MM.1S (cell line): Measurements from ENCODE around the gene DGKI.

Experiments
- CTCF ChIP-seq: fragments of 300-600 bp; sonication (generic); IDR thresholded peaks from 2 replicates; pipeline ENCODE4 v1.5.1; 2016; ENCODE audit warnings: antibody characterized with exemption, low read length, mixed read lengths
- EZH2phosphoT487 ChIP-seq: fragments of 300-600 bp; sonication (generic); IDR thresholded peaks from 2 replicates; pipeline ENCODE4 v1.6.1; 2018; ENCODE audit warnings: antibody characterized with exemption, low read length

GRCh38 chr7:137634356-137634755 lies 212.4 kb downstream of the DGKI start:
- no peak for TF ChIP-seq EZH2phosphoT487
- TF ChIP-seq CTCF, result no peak
